C4-2B (cell line): Measurements from ENCODE around the gene POU5F1.

Experiments used
- ZFX ChIP-seq: fragments of 450-650 bp; IDR thresholded peaks from 2 replicates; pipeline ENCODE4 v1.6.1; 2017
- TF ChIP-seq, protein P1 (sequence below): fragments of 450-650 bp; conservative IDR thresholded peaks from 2 replicates; pipeline ENCODE4 v1.5.1; 2017; ENCODE audit warnings: mild to moderate bottlenecking

DNA sequence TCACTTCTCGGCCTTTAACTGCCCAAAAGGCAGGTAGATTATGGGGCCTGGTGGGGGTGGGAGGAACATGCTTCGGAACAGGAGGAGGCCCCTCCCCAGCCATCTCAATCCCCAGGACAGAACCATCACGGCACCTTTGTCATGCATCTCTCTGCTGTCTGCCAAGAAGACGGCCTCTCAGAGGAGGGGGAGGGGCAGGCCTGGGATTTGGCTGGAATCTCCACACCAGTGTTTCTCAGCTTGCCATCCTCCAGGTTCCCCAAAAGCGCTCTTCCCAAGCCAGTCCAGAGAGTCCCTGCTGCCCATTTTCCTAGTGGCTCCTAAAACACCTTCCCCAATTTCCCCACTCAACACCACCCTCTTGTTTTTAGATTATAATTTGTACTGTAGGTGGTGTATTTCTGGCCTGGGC is 2.5 kb upstream of the POU5F1 start:
- TF ChIP-seq, protein P1, sequence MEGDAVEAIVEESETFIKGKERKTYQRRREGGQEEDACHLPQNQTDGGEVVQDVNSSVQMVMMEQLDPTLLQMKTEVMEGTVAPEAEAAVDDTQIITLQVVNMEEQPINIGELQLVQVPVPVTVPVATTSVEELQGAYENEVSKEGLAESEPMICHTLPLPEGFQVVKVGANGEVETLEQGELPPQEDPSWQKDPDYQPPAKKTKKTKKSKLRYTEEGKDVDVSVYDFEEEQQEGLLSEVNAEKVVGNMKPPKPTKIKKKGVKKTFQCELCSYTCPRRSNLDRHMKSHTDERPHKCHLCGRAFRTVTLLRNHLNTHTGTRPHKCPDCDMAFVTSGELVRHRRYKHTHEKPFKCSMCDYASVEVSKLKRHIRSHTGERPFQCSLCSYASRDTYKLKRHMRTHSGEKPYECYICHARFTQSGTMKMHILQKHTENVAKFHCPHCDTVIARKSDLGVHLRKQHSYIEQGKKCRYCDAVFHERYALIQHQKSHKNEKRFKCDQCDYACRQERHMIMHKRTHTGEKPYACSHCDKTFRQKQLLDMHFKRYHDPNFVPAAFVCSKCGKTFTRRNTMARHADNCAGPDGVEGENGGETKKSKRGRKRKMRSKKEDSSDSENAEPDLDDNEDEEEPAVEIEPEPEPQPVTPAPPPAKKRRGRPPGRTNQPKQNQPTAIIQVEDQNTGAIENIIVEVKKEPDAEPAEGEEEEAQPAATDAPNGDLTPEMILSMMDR = no peak
- TF ChIP-seq ZFX = no peak
